Pancreas (tissue), 10 donors: Measurements from ENCODE around the gene UNC13C. TPM values are rescaled to one million over a fixed set of nuclear protein-coding genes. Genes with fewer than 3 reads are reported as not detected.

Experiments used
- ATAC-seq, 4 donors: fragments of 200-7000 bp; cut with Tn5 transposase; one replicate each; pipeline versions ENCODE4 v1.8.0 to v1.9.1; 2020; ENCODE audit warnings: mild to moderate bottlenecking in 4 of 4, moderate library complexity in 4 of 4
- DNase-seq, 6 donors: peaks; one replicate each; pipeline ENCODE4 v3.0.0-alpha.2; 2020
- FAIRE-seq: peaks from 2 replicates; lab custom pipeline; 2012; peaks lifted over from hg19 to GRCh38; lab: Jason Lieb, UNC
- H3K27ac ChIP-seq, 4 donors: fragments of 200-600 bp; sonication (generic); 1 replicate in 3 of 4; 2 replicates in 1 of 4; pipeline versions ENCODE4 v1.5.0 to v1.8.0; 2020
- H3K27me3 ChIP-seq, 4 donors: fragments of 200-600 bp; one replicate each; pipeline ENCODE4 v1.8.0; 2021
- H3K36me3 ChIP-seq, 3 donors: fragments of 200-600 bp; sonication (generic) in 1 of 3; one replicate each; pipeline versions ENCODE4 v1.5.0 to v1.8.0; 2020 to 2021
- H3K4me1 ChIP-seq, 3 donors: fragments of 200-600 bp; one replicate each; pipeline ENCODE4 v1.8.0; 2021
- H3K4me3 ChIP-seq, 4 donors: fragments of 200-600 bp; sonication (generic) in 2 of 4; one replicate each; pipeline versions ENCODE4 v1.5.0 to v1.8.0; 2020 to 2021
- H3K9me3 ChIP-seq, 4 donors: fragments of 200-600 bp; one replicate each; pipeline ENCODE4 v1.8.0; 2021
- WGBS, 2 donors: extraction: QIAGEN DNeasy Blood & Tissue Kit; methylation state at CpG; one replicate each; pipeline ENCODE4 v1.1.7; 2013; 5-methylcytosine and 5-hydroxymethylcytosine counted together
- intact Hi-C, 3 donors: fragments of 100-400 bp; cut with DNase I; formaldehyde crosslinking; loops; one replicate each; pipeline versions ENCODE4 v1.11.1 to v1.14.2; 2022
- polyA plus RNA-seq, 2 donors: library from polyadenylated mRNA; stranded (reverse); fragments of 200-250 nt; gene quantifications; one replicate each; pipeline ENCODE4 v1.2.3, GENCODE V29; 2013
- total RNA-seq, 6 donors: library from RNA; stranded (reverse); fragmentation: NEBNext Ultra II Directional in 4 of 6; extraction: Animal tissue kit (Norgen Biotek cat#: 25700) in 4 of 6; gene quantifications; one replicate each; pipeline versions ENCODE4 v1.2.1 to v1.2.4, GENCODE V29; 2021 to 2023
- TF ChIP-seq, protein P1 (sequence below), 4 donors: fragments of 200-600 bp; sonication (generic) in 3 of 4; IDR thresholded peaks; one replicate each; pipeline versions ENCODE4 v1.5.0 to v1.8.0; 2021; ENCODE audit warnings: antibody characterized with exemption in 4 of 4
- donor health status: healthy with polysubstance abuse.
- donor health status: DM: no; HTN: no; CAD: no; lungs with moderate emphysema.
- donor health status: DM: no; HTN: no; CAD: no.
- donor health status: control.
- donor health status: control.
- donor health status: Bipolar disorder and iron deficiency.
- donor health status: DM: yes; HTN: yes; CAD: no.
- donor health status: DM: no; HTN: no; CAD: no.
- donor health status: DM: no; HTN: no; CAD: no.
- donor health status: DM: yes; HTN: yes; CAD: no.

The UNC13C gene
- total and polyA plus RNA-seq, 8 donors, result under 0.01 to 0.38 (median 0.04) TPM; not detected in 2

DNA sequence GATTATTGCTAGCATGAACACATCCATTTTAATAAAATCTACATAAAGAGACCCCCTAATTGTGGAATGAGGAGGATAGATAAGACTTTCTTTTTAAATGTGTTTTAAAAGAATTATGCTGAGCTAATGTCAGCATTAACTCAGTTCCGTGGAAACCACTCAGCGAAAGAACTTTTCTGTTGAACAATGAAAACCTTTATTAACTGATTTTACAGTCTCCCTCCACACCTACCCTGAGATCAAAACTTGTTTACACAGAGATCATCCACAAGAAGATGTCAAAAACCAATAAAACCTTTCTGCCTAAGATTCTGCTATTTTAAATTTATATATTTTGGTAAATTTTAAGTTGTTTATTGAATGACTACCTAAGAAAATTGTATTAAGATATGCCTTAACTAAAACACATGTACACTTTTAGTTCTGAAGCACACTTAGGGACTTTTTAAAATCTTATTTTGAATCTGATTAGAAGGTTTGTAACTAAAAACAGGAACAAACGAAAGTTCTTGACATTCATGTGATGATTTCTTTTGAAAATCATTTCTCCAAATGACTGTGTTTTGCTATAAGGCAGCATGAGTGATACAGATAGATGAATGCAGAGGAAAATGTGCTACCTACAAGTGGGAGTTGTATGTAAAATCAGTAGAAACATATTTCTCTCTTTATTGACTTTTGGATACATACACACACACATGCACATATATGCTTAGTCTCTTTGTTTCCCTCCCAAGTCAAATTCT is 369.0 kb downstream of the UNC13C start:
- intact Hi-C loops, result no loop called here
- WGBS, 2 donors, result 47 to 54% methylated on average over 3 of the region's 3 CpGs
- Histone ChIP-seq H3K27ac (no peak overlapping the region), H3K9me3 (no peaks in the 10 kb centered on the region), H3K4me3 (no peak overlapping the region), H3K27me3 (no peaks in the 10 kb centered on the region), H3K4me1 (no peaks in the 10 kb centered on the region), H3K36me3 (no peaks in the 10 kb centered on the region)
- ATAC-seq, result no peak
- TF ChIP-seq, protein P1, sequence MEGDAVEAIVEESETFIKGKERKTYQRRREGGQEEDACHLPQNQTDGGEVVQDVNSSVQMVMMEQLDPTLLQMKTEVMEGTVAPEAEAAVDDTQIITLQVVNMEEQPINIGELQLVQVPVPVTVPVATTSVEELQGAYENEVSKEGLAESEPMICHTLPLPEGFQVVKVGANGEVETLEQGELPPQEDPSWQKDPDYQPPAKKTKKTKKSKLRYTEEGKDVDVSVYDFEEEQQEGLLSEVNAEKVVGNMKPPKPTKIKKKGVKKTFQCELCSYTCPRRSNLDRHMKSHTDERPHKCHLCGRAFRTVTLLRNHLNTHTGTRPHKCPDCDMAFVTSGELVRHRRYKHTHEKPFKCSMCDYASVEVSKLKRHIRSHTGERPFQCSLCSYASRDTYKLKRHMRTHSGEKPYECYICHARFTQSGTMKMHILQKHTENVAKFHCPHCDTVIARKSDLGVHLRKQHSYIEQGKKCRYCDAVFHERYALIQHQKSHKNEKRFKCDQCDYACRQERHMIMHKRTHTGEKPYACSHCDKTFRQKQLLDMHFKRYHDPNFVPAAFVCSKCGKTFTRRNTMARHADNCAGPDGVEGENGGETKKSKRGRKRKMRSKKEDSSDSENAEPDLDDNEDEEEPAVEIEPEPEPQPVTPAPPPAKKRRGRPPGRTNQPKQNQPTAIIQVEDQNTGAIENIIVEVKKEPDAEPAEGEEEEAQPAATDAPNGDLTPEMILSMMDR (IDR thresholded peaks at IDR 0.05), result no peak
- no peak for FAIRE-seq
- no peak for DNase-seq

DNA sequence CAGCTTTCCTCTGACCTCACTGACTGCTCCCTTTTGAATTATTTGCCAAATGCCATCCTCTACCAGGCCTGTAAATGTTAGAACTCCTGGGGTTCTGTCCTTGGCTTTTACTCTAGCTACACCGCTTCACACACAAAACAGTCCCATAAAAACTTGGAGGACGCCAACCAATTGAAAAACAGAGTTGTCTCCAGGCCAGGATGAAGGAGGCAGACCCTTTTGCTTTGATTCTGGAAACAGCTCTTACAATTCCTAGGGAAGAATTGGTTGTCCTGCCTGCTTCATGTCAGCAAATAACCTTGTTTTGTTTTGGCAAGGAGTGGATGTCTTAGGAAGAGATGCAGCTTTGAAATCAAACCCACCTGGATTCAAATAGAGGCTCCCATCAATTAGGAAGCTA is 375.5 kb downstream of the UNC13C start:
- no peaks in the 10 kb centered on the region for H3K9me3 ChIP-seq
- ATAC-seq (no peak), FAIRE-seq (no peak), DNase-seq (no peak)
- intact Hi-C loops, result no loop called here
- H3K4me1 ChIP-seq, result no peaks in the 10 kb centered on the region
- no peaks in the 10 kb centered on the region for H3K36me3 ChIP-seq
- no peak overlapping the region for H3K27ac ChIP-seq
- TF ChIP-seq, protein P1 (IDR thresholded peaks at IDR 0.05), result no peak
- H3K4me3 ChIP-seq, result no peak overlapping the region
- 66 to 77% methylated on average over 2 of the region's 2 CpGs for WGBS, 2 donors
- no peaks in the 10 kb centered on the region for H3K27me3 ChIP-seq

DNA sequence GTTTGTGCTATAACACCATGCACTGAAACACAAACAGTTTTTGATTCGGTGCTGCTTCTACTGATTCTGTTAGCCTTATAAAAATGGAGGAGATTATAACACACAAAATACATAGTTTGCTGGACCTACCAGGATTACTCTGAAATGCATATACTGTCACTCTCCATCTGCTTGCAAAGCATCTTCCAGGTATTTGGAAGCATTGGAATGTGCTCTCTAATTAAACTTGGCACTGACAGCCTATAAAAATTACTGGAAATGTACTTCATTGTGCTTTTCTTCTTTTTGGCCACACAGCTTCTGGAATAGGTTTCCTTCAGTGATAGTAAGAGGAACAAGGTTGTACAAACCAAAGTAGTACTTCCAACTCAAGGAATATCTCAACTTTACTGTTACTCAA is 376.1 kb downstream of the UNC13C start:
- no peak overlapping the region for H3K4me3 ChIP-seq
- ATAC-seq, result no peak
- TF ChIP-seq, protein P1 (IDR thresholded peaks at IDR 0.05), result no peak
- no peaks in the 10 kb centered on the region for H3K36me3 ChIP-seq
- no peak for FAIRE-seq
- H3K27me3 ChIP-seq, result no peaks in the 10 kb centered on the region
- intact Hi-C loops, result no loop called here
- no peak for DNase-seq
- 27 to 58% methylated on average over 1 of the region's 1 CpG for WGBS, 2 donors
- no peaks in the 10 kb centered on the region for H3K4me1 ChIP-seq
- H3K9me3 ChIP-seq, result no peaks in the 10 kb centered on the region
- H3K27ac ChIP-seq, result no peak overlapping the region

DNA sequence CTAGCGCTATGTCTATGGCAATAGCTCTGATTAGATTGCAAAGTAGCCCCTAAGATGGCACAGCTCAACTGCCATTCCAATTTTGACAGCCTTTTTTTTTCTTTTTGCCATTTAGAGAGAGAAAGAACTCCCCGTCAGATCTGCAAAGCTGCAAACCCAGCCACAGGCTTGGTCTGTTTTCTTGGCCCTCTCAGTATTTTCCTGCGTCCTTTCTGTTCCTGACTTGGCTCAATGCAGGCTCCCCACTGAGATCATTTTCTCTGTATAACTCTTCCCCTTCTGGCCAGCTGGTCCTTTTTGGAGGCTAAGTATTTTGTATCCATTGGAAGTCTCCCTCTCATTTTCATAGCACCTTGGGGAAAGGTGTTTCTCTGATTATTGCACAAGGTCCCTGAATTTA is 386.7 kb downstream of the UNC13C start:
- ATAC-seq (no peak), FAIRE-seq (no peak), DNase-seq (no peak)
- Histone ChIP-seq H3K4me3 (no peak overlapping the region), H3K27me3 (no peaks in the 10 kb centered on the region), H3K9me3 (no peaks in the 10 kb centered on the region), H3K27ac (no peak overlapping the region), H3K4me1 (no peaks in the 10 kb centered on the region), H3K36me3 (no peaks in the 10 kb centered on the region)
- TF ChIP-seq, protein P1 (IDR thresholded peaks at IDR 0.05), result no peak
- WGBS, 2 donors, result 70 to 76% methylated on average over 3 of the region's 3 CpGs
- intact Hi-C loops, result no loop called here

DNA sequence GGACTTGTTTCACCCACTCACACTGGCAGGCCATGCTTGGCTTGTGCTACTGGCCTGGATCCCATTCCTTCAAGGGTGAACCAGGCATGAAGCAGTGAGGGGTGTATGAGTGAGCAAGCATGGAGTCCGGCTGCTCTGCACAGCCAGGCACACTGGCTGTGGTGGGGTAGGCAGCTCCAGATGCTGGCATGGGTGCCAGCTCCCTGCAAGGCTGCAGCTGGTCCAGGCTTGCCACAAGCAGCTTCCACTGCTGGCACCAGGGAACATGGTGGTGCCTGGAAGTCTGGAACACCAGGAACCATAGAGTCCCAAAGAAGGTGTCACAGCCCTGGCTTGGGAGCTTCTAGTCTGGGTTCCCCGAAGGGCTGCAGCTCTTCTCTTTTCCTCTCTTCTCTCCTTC is 395.1 kb downstream of the UNC13C start:
- Histone ChIP-seq H3K4me3 (no peak overlapping the region), H3K27me3 (no peaks in the 10 kb centered on the region), H3K27ac (no peak overlapping the region), H3K4me1 (no peaks in the 10 kb centered on the region), H3K9me3 (no peaks in the 10 kb centered on the region), H3K36me3 (no peaks in the 10 kb centered on the region)
- intact Hi-C loops, result no loop called here
- ATAC-seq (no peak), FAIRE-seq (no peak), DNase-seq (no peak)
- TF ChIP-seq, protein P1 (IDR thresholded peaks at IDR 0.05), result no peak
- 70 to 81% methylated on average over 2 of the region's 2 CpGs for WGBS, 2 donors
